Astrocyte of the spinal cord (primary cell): ENCODE data around the gene C16orf86.

Source experiments
- DNase-seq: peaks from one replicate; pipeline ENCODE4 v3.0.0; 2011; ENCODE audit warnings: low read depth, low spot score
- H3K4me3 ChIP-seq: 2 replicates; pipeline ENCODE4 v1.5.1; 2011; ENCODE audit warnings: low read depth, mild to moderate bottlenecking, low read length, moderate library complexity
- in situ Hi-C: cut with HindIII; loops from 2 replicates; pipeline ENCODE4 v1.10.0; 2017; ENCODE audit warnings: low sequenced_read_pairs
- TF ChIP-seq, protein P1 (sequence below): IDR thresholded peaks from 2 replicates; pipeline ENCODE4 v1.5.1; 2012; ENCODE audit warnings: low read depth, mild to moderate bottlenecking, low read length, inconsistent platforms

The C16orf86 gene

DNA sequence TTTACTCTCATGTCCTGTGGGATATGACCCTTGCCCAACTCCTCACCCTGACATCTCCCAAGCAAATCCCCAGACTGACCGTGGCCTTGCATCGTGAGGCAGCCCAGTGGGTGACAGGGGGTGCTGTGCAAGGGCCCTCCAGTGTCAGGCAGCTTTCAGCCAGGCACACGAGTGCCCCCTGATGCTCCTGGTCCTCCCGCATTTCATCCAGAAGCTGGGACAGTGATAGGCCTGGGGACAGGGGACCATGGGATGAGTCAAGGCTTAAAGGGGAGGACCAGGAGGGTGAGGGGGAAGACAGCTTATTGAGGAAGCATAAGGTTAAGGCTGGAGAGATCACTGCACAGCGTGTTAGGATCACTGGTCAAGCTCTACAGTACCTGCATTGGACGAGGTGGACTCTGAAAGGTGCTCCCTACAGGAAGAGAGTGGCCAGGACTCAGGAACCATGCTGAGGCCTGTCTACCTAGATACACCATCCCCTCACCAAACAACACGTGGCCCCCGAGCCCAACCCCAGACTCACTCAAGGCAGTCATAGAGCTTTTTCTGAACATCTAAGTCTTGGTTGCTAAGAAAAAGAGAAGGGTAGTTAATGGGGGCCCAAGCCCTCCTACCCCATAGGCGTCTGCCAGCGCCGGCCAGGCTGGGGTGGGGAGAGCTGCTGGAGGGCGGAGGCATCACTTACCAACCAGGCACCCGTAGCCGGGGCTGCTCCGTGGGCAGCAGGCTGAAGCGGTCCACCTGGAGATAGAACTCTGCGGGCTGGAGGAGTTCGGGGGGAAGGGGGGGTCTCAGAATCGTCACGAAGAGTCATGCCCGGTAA is 7.6 kb upstream of the C16orf86 start:
- TF ChIP-seq, protein P1, sequence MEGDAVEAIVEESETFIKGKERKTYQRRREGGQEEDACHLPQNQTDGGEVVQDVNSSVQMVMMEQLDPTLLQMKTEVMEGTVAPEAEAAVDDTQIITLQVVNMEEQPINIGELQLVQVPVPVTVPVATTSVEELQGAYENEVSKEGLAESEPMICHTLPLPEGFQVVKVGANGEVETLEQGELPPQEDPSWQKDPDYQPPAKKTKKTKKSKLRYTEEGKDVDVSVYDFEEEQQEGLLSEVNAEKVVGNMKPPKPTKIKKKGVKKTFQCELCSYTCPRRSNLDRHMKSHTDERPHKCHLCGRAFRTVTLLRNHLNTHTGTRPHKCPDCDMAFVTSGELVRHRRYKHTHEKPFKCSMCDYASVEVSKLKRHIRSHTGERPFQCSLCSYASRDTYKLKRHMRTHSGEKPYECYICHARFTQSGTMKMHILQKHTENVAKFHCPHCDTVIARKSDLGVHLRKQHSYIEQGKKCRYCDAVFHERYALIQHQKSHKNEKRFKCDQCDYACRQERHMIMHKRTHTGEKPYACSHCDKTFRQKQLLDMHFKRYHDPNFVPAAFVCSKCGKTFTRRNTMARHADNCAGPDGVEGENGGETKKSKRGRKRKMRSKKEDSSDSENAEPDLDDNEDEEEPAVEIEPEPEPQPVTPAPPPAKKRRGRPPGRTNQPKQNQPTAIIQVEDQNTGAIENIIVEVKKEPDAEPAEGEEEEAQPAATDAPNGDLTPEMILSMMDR = no peak
- peak overlapping the region; percentile 87 for H3K4me3 ChIP-seq
- no peak for DNase-seq
- in situ Hi-C loops = no loop called here

DNA sequence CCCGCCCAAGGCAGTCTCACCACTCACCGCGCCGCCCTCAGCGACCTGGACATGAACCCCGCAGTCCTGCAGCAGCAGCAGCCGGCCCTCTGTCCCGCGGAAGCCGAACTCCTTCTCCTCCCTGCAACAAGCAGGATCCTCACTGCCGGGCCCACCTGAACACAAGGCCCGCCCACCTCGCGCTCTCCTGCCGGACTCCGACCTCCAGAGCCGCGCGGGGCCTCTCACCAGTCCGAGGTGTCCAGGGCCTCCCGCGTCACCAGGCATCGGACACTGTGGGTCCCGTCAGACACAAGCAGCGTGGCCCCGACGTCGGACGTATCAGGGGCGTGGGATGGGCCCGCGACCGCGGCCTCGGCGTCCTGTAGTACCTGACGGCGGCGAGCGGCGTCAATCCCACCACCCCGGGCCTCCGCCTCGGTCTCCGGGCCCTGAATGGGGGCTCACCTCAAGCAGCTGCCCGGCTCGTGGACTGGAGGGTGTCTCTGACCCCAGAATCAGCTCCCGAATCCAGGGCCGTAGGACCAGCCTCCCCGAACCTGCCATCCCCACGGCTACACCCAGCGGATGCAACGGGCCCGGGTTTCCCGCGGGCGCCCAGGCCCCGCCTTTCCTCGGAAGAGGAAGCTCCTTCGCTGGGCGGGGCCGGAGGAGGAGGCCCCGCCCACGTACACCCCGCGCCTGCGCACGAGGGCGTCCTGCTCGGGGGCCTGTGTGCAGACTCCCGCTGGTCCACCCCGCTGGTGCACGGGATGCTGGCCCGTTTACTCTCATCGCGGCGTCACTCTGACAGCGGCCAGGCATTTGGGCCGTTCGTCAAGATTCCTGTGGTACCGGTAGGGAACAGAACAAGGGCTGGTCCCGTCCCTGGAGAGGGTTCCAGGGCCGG is 6.7 kb upstream of the C16orf86 start, which contains the start of gene ACD:
ACD (minus strand) TSS at position 586 of the 889 bp plus-strand sequence; CDS start at position 546, 40 bp downstream.
- peak within 1 kb of the TSS; percentile 87 for H3K4me3 ChIP-seq
- peak; percentile 91 for DNase-seq
- in situ Hi-C loops = no loop called here
- TF ChIP-seq, protein P1 = no peak

DNA sequence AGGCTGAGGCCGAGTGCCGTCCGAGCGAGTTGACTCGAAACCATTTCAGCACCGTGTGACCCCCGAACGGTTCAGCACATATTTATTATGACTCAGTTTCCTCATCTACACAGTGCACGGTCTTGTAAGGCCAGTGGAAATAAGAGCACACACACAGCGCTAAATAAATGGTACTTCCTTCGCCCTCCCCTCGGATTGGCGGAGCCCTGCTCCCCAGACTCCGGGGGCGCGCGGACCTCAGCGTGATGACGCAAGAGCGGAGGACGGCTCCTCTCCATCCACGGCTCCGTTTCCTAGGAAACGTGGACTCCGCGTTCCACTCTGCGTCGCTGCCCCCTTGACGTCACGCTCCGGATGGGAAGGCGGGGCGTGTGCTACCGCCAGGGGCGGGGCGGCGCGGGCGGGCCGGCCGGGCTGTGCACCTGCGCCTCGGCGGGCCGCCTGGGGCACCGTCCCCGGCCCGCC is 6.0 kb upstream of the C16orf86 start, which contains the start of gene PARD6A:
PARD6A (plus strand) TSS at position 397 of the 465 bp plus-strand sequence. CDS start 79 bp downstream, outside the sequence.
- TF ChIP-seq, protein P1 = no peak
- peak; percentile 97 for DNase-seq
- H3K4me3 ChIP-seq = peak within 1 kb of the TSS; percentile 87
- in situ Hi-C loops = no loop called here

DNA sequence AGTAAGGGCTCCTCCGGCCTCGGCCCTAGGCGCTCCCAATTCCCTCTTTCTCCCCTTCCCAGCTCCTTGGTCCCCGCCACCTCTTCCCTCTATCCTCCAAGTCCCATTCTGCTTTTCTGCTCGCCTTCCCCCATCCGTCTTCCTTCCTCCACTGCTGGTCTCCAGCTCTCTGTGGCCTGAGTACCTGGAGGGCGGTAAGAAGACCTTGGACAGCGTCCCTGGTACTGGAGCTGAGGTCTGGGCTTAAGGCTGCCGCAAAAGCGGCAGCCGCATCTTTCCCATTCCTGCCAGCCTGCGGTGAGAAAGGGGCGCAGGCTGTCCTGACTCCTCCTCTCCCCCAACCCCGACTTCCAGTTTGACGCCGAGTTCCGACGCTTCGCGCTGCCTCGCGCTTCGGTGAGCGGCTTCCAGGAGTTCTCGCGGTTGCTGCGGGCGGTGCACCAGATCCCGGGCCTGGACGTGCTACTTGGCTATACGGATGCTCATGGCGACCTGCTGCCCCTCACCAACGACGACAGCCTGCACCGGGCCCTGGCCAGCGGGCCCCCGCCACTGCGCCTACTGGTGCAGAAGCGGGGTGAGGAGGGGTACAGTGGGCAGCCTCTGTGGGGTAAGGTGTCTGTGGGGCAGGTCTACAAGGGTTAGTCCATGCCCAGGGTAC is 5.4 kb upstream of the C16orf86 start:
- peak; percentile 51 for DNase-seq
- peak overlapping the region; percentile 87 for H3K4me3 ChIP-seq
- in situ Hi-C loops = no loop called here
- TF ChIP-seq, protein P1 = no peak

DNA sequence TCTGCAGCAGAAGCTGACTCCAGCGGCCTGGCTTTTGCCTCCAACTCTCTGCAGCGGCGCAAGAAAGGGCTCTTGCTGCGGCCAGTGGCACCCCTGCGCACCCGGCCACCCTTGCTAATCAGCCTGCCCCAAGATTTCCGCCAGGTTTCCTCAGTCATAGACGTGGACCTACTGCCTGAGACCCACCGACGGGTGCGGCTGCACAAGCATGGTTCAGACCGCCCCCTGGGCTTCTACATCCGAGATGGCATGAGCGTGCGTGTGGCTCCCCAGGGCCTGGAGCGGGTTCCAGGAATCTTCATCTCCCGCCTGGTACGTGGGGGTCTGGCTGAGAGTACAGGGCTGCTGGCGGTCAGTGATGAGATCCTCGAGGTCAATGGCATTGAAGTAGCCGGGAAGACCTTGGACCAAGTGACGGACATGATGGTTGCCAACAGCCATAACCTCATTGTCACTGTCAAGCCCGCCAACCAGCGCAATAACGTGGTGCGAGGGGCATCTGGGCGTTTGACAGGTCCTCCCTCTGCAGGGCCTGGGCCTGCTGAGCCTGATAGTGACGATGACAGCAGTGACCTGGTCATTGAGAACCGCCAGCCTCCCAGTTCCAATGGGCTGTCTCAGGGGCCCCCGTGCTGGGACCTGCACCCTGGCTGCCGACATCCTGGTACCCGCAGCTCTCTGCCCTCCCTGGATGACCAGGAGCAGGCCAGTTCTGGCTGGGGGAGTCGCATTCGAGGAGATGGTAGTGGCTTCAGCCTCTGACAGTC is 4.5 kb upstream of the C16orf86 start:
- in situ Hi-C loops = no loop called here
- no peak overlapping the region for H3K4me3 ChIP-seq
- no peak for DNase-seq
- TF ChIP-seq, protein P1 = no peak

DNA sequence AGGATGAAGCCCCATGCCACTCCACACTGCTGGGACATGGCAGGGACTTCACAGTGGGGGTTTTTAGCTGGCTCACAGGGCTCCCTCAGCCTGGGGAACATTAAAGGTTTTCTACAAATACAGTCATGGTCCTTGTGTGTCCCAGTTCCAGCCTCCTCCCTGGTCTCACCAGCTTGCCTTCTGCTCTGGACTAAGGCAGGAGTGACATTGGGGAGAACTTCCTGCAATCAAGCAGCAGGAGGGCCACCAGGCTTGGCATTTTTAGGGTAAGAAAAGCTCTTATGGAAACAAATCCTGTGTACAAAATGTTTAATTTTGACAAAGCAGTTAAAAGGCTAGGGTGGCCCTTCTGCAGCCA is 4.0 kb upstream of the C16orf86 start:
- no peak overlapping the region for H3K4me3 ChIP-seq
- no peak for DNase-seq
- in situ Hi-C loops = no loop called here
- TF ChIP-seq, protein P1 = no peak
